ENCODE data around the gene IGFL1.
"Not testable (repeated sequence)": the region's sequence is repeated elsewhere in the genome, so short reads cannot be mapped to it uniquely, and the experiment has no call there.

Gene IGFL1

DNA sequence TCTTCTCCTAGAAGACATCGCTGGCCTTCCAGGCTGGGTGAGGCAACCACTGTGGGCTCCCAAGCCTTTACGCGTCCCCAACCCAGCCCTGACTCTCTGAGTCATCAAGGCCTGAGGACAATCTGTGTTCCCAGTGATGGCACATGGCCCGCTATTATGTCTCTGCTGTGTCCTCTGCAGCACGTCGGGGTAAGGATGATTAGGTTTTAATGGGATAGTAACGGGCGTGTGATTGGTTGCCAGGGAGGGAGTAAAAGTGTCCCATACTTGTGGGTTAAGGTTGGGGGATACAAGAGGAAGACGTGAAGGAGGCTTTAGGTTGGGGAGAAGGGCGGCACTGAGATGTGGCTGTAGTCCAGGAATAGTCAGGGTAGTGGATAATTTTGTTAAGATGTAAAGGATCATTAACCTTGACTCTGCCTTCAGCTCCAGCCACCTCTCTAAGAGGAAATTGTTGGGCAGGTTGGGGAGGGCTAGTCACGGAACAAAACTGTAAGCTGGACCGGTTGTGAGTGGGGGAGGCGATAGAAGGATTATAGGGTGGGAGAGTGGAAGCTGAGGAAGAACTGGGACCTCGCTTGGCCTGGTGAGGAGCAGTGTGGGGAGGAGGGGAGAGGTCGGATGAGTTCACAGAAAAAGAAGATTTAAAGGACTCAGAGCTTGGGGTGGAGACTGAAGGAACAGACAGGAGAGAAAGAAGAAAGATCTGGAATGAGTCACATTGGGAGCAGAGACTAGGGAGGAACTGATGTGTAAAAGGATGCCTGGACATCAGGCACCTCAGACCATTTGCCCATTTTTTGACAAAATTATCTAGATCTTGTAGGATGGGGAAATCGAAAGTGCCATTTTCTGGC lies 27.9 kb upstream of the IGFL1 start:
- DNase-seq (ENCODE audit: extremely low read depth in 1 of 2, low read depth in 1 of 2), result no peak

DNA sequence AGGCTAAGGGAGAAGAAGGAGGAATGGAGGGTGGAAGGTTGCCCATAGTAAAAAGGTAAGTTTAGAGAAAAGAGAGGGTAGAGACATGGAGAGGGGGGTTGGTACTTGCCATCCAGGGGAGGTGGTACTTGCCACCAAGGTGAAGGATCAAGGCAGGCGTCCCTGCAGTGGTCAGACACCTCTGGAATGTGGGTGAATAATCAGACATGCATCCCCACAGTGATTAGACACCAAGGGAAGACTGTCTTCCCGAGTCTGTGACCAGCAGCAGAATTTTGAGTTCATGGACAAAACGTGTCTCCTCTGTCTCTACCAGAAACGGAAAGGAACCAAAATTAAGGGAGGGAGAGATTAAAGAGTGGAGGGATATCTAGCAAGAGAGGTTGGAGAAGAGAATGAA lies 27.1 kb upstream of the IGFL1 start:
- no peak for DNase-seq (ENCODE audit: extremely low read depth in 1 of 2, low read depth in 1 of 2)

DNA sequence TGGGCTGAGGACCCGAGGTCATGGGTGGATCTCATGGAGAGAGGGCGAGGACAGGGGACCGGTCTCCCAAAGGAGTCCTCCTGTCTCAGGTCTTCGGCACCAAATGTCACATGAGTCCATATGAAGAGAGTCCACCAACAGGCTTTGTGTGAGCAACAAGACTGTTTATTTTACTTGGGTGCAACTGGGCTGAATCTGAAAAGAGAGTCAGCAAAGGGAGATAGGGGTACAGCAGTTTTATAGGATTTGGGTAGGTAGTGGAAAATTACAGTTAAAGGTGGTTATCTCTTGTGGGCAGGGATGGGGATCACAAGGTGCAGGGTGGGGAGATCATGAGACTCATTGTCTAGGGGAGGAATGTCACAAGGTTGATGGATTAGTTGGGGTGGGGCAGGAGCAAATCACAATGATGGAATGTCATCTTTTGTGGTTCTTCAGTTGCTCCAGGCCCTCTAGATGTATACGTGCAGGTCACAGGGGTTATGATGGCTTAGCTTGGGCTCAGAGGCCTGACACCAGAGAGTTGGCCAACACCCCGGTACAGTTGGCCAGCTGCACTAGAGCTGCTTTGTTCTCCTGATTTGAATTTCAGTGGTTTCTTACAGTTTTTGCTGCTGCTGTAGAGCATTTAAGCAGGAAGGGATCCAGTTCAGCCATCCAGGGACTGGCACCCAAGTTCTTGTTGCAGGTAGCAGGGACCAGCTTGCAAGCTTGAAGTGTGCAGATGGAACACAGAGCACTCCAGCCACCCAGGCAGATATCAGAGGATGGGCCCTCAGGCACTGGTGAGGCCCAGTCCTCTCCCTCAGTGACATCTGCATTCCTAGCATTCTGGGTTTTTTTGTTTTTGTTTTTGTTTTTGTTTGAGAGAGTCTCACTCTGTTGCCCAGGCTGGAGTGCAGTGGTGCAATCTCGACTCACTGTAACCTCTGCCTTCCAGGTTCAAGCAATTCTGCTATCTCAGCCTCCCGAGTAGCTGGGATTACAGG lies 26.4 kb upstream of the IGFL1 start:
- DNase-seq (ENCODE audit: extremely low read depth in 1 of 2, low read depth in 1 of 2), result no peak

DNA sequence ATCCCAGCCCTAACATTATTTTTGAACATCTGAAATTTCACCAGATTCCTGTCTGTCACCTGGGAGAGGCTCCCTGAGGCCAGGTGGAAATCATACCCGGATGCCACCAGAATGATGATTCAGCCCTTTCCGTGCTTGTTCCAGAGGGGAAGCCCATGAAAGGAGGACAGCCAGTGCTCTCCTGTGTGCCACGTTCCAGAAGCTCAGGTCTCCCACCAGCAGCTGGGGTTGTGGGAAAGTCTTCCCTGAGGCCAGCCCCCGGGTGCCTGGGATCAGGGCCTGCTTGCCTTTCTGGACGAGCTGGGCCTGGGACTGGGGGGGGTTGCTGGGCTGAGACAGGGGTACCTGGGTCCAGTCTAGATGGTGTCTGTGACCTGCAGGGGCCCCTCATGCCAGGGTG lies 25.5 kb upstream of the IGFL1 start:
- no peak for DNase-seq (ENCODE audit: extremely low read depth in 1 of 2, low read depth in 1 of 2)

DNA sequence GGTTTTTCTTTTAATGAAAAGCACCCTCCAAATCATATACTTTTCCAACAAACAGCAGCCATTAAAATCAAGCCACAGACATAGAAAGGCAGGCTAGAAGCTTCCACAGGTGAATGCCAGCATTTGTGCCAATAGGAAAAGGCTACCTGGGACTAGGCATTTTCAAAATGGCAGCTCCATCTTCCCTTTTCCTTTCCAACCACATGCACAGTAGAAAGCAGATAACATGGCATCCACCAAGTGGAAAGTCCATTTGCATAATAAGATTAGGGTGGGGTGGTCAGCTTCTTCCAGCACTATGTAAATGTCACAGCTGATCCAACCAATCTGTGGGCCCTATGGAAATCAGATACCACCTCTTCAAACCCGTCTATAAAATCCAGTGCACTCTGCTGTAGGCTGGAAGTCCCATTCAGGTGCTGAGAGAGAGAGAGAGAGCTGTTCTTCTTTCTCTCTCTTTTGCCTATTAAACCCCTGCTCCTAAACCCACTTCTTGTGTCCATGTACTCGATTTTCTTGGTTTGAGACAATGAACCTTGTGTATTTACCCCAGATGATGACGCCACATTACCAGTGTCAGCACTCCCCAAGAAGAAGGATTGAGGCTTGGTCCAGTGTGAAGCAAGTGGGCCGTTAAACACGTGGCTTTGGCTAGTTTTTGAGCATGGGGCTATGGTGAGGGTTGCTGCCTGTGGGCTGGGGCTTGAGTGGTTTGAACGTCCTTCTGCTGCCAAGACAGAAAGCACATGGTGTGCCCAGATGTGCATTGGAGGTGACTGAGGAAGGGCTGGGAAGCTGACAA lies 24.2 kb upstream of the IGFL1 start:
- DNase-seq (ENCODE audit: extremely low read depth in 1 of 2, low read depth in 1 of 2), result no peak

DNA sequence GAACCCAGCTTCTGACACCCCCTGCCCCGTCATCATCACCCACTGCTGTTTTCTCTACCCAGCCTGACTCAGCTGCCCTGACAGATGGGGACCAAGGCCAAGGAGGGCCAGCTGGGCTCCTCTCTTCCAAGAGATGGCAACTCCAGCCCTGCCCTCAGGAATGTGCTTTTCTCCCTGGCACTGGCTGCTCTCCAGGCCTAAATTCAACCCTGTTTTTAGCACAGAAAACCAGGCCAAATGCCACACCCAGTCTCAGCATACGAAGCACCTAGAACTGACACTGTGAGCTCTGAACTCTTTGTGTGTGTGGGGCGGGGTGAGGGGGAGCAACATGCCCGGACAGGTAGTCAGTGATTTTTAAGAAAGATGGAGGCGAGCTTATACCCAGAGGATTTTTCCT lies 23.4 kb upstream of the IGFL1 start:
- DNase-seq (ENCODE audit: extremely low read depth in 1 of 2, low read depth in 1 of 2), result no peak

DNA sequence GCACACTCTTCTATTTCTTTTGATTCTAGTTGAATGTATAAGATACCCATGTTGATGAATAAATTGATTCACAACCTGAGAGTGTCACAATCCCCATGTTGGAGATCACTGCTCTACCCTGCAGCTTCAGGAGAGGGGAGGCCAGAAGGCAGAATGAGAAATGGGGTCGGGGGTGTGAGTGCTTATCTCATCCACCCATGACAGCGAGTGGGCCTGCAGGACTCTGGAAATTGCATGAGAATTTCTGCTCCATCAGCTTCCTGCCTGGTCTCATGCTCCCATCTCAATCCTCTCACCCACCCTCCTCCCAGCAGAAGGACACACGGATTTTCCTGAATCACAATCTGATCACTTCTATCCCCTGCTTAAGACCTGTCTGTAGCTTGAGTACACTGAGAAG lies 22.9 kb upstream of the IGFL1 start:
- no peak for DNase-seq (ENCODE audit: extremely low read depth in 1 of 2, low read depth in 1 of 2)

DNA sequence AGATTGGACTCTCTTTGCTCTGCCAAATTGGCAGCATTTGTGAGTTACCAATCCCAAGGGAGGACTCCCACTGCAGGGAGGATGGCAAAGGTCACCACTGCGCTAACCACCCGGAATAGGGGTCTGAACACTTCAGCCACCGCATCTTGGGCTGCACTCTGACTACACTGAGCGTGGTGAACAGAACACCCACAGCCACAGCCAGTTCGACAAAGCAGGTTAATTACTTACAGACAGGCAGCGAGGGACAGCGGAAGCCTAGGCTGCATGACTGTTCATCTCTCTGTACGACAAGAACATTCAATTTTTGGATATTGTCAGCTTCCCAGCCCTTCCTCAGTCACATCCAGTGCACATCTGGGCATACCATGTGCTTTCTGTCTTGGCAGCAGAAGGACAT lies 21.7 kb upstream of the IGFL1 start:
- DNase-seq (ENCODE audit: extremely low read depth in 1 of 2, low read depth in 1 of 2), result not testable (repeated sequence)

DNA sequence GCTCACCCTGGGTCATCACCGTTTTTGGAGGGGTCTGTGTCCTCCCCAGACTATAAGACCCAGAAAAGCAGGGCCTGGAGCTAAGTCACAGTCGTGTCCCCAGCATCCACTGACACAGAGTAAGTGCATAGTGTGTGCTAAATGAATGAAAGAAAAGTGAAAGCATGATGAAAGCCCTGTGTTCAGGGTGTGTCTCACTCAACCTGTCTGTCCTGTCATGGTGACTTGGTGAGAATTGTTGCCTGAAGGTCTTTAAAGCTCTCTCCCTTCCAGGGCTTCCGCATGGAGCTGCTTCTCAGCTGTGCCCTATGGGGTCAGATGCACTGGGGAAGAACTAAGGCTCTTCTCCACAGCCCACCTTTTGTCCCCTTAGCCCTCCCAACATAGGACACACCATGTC lies 20.5 kb upstream of the IGFL1 start:
- no peak for DNase-seq (ENCODE audit: extremely low read depth in 1 of 2, low read depth in 1 of 2)

DNA sequence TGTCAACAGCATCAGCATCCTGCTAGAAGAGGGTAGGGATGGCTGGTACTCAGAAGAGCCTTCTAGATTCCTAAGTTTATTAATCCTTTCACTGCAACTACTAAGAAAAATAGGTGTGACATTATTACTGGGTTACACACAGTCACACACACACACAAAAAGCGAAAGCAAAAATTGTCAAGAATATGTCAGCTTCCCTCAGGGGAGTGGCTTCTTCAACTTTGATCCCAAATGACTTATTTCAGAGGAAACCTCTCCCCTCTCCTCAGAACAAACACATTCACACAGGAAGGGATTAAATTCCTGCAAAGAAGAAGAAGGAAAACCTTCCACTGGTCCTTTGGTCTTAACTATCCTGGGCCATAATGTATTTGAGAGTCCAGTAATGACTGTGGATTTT lies 20.1 kb upstream of the IGFL1 start:
- no peak for DNase-seq (ENCODE audit: extremely low read depth in 1 of 2, low read depth in 1 of 2)

DNA sequence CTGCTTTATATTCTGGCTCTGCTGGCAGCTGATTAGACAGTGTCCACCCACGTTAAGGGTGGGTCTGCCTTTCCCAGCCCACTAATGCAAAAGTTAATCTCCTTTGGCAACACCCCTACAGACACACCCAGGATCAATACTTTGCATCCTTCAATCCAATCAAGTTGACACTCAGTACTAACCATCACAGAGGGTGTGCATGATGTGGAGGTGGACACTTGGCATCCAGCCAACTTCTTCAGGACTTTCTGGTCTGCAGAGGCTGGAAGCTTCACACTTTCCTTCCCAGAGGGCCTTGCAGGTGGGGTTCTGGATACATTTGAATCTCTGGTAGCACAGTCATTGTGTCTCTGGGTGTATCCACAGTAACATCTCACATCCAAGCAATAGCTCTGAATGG lies 18.9 kb upstream of the IGFL1 start:
- DNase-seq (ENCODE audit: extremely low read depth in 1 of 2, low read depth in 1 of 2), result no peak

DNA sequence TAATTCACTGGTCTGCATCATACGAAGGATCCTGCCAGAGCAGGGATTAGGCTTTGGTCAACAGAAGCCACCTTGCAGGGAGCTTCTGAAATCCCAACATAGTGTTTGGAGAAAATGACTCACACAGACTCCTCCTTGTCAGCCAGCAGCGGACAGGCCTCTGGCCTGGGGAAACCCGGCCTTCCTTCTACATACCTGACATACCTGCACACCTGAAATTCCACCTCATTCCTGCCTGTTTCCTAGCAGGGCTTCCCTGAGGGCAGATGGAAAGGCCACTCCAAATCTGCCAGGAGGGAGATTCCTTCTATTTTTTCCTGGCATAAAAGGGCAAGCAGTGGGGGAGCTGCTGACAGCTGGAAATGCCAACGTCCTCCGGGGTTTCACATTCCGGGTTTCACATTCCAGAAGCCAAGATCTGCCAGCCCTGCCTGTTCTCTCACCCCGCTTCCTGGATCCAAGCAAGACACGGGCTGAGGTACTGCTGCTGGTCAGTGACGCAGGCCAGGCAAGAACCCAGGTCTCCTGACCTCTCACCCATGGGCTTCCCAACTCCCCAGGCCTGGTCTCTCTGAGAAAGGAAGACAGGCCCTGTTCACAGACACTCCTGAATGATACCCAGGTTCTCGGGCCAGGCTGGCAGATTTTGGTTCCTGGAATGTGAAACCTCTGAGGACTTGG lies 18.2 kb upstream of the IGFL1 start:
- no peak for DNase-seq (ENCODE audit: extremely low read depth in 1 of 2, low read depth in 1 of 2)

DNA sequence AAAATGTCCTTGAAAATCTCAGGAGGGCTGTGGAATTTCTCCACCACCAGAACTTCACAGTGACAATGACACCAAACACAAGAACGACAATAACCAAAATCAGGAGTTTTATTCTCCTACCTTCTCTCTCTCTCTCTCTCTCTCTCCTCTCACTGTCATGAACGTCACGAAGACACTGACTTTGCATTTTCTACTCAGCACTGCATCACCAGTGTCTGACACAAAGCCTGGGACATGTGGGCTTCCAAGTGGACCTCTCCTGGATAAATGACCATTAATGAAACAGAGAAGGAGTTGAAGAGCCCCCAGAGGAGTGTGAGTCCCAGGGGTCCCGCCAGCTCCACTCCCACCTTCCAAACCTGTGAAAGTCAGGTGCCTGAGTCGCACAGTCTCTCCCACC lies 16.9 kb upstream of the IGFL1 start:
- not testable (repeated sequence) for DNase-seq (ENCODE audit: extremely low read depth in 1 of 2, low read depth in 1 of 2)

DNA sequence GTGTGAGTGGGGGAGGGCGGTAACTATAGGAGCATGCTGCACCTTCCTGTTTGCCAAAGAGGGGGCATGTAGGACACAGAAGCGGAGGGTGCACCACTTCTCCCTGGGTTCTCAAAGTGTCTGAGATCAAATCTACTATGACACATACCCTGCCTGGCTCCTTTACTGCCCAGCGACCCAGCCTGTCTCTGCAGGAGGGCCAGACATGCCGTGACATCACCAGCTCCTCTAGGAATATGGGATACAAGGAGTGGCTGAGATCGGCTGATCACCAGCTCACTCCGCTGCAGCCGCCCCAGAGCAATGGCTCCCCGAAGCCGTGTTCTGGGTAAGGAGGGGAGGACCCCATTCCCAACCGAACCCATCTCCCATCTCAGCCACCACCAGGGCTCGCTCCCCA lies 16.4 kb upstream of the IGFL1 start:
- no peak for DNase-seq (ENCODE audit: extremely low read depth in 1 of 2, low read depth in 1 of 2)

DNA sequence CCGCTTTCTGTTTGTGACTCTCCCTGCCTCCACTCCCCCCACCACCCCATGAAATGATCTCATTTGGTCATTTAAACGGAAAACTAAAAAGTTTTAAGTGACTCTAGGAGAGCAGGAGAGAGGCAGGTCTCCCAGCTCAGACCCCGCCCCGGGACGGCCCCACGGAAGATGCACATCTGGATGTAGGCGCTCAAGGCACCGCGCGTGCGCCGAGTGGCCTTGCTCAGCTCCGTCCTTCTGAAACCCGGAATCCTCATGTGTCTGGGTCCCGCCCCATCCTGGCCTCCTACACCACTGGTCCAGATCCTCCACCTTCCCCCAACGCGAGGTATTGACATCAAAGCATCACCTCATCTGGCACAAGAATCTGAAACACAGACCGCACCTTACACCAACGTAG lies 15.7 kb upstream of the IGFL1 start:
- no peak for DNase-seq (ENCODE audit: extremely low read depth in 1 of 2, low read depth in 1 of 2)

DNA sequence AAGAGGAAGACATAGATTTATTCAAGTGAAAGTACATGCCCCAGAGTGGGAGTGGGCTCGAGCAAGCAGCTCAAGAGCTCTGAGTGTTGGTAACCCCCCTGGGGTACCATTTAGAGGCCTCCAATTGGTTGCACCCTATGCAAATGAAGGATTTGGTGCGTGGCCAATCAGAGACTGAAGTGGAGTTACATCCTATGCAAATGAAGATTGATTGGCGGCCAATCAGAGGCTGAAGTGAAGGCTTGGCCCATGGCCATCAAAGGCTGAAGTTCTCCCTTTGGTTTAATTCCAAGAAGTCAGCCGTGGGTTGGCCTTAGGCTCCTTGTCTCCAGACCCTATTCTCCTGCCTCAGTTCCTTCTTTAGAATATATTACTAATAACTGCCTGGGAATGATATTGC lies 12.9 kb upstream of the IGFL1 start:
- DNase-seq (ENCODE audit: extremely low read depth in 1 of 2, low read depth in 1 of 2), result no peak

DNA sequence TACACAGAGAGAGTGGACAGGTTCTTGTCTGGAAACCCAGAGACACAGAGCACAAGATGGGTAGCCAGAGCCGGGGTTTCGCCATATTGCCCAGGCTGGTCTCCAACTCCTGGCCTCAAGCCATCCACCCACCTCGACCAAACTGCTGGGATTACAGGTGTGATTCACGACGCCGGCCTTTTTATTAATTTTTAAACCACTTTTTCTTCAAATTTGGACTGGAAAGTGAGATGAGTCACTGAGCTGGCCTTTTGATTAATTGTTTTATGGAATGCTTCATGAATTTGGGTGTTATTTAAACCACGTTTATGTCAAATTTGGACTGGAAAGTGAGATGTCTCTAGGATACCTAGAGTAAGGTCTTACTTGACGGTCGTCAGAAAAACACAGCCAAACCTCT lies 12.1 kb upstream of the IGFL1 start:
- DNase-seq (ENCODE audit: extremely low read depth in 1 of 2, low read depth in 1 of 2), result no peak

DNA sequence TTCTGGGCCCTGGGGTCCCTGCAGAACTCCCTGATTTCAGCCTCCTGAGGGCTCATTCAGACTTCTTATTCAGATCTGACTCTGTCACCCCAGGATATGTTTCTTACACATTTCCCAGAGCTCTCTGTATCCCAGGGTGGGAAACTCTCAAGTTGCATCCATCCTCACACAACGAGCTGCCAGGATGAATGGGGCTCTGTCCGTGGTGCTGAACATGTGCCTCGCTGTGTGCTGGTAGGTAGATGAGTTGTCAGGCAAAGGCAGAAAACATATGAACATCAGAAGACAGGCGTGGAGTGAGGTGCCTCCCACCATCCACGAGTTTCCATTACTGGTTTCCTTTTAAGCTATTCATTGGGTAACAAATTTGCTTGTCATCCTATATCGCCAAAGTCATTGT lies 11.4 kb upstream of the IGFL1 start:
- DNase-seq (ENCODE audit: extremely low read depth in 1 of 2, low read depth in 1 of 2), result no peak

DNA sequence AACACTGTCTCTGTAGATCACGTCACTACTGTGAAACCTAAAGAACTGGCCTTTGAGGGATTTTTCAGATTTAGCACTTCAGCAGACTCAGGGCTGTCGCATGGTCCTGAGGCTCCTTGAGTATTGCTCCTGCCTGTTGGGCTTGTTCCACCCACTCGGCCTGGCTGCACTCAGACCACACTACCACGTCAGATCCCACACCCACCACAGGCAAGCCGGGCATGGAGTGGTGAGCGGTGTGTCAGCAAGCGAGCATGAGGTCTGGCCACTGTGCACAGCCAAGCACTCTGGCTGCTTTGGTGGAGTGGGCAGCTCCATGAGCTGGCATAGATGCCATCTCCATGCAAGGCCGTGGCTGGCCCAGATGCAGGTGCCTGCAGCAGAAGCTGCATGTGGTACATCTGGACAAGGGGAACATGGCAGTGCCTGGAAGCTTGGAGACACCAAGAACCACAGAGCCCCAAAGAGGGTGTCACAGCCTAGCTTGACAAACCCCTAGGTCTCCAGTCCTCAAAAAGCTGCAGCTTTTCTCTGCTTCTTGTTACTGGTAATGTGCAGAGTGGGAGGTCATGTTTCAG lies 9.4 kb upstream of the IGFL1 start:
- DNase-seq (ENCODE audit: extremely low read depth in 1 of 2, low read depth in 1 of 2), result no peak

DNA sequence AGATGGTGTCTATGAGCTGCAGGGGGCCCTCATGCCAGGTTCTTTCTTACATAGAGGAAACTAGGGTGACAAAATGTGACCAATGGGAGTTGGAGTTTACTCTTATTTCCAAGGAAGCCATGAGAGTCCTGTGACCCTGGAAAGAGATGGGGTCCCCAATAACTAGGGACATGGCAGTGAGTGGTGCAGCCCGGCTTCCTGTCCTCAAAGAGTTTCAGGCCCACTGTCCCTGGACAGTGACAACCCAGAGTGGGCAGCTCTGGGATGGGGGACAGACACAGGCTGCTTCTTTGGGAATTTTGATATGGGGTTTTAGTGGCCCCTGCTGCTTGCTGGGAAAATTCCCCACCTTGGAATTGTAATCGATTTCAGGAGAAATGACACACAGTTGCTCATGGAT lies 8.4 kb upstream of the IGFL1 start:
- no peak for DNase-seq (ENCODE audit: extremely low read depth in 1 of 2, low read depth in 1 of 2)
